Heart left ventricle (tissue), 16 donors: ENCODE results near the gene TBX1. TPM values are rescaled to one million over a fixed set of nuclear protein-coding genes. Genes with fewer than 3 reads are reported as not detected.

Source experiments
- ATAC-seq, 4 donors: fragments of 200-7000 bp; cut with Tn5 transposase; one replicate each; pipeline ENCODE4 v1.9.1; 2020 to 2022; ENCODE audit warnings: moderate library complexity in 4 of 4, mild to moderate bottlenecking in 3 of 4, moderate number of reproducible peaks in 1 of 4
- DNase-seq, 5 donors: peaks; one replicate each; pipeline ENCODE4 v3.0.0-alpha.2; 2020
- H3K27ac ChIP-seq, 12 donors: fragments of 200-600 bp; sonication (generic) in 4 of 12; one replicate each; pipeline versions ENCODE4 v1.5.0 to v1.8.0; 2016 to 2022; ENCODE audit warnings: mild to moderate bottlenecking in 2 of 12
- H3K27me3 ChIP-seq, 9 donors: fragments of 200-600 bp; sonication (generic) in 2 of 9; one replicate each; pipeline versions ENCODE4 v1.5.1 to v1.8.0; 2016 to 2022; ENCODE audit warnings: mild to moderate bottlenecking in 3 of 9
- H3K36me3 ChIP-seq, 9 donors: fragments of 200-600 bp; sonication (generic) in 2 of 9; one replicate each; pipeline versions ENCODE4 v1.5.0 to v1.8.0; 2018 to 2022; ENCODE audit warnings: mild to moderate bottlenecking in 2 of 9
- H3K4me1 ChIP-seq, 12 donors: fragments of 200-600 bp; sonication (generic) in 4 of 12; one replicate each; pipeline versions ENCODE4 v1.5.0 to v1.8.0; 2016 to 2022; ENCODE audit warnings: mild to moderate bottlenecking in 3 of 12
- H3K4me3 ChIP-seq, 12 donors: fragments of 200-600 bp; sonication (generic) in 4 of 12; one replicate each; pipeline versions ENCODE4 v1.5.0 to v1.8.0; 2017 to 2022; ENCODE audit warnings: mild to moderate bottlenecking in 9 of 12, moderate library complexity in 4 of 12
- H3K9me3 ChIP-seq, 12 donors: fragments of 200-600 bp; sonication (generic) in 4 of 12; one replicate each; pipeline versions ENCODE4 v1.5.0 to v1.8.0; 2016 to 2022; ENCODE audit warnings: mild to moderate bottlenecking in 1 of 12
- CTCF ChIP-seq, 12 donors: fragments of 200-600 bp; sonication (generic) in 4 of 12; IDR thresholded peaks; one replicate each; pipeline versions ENCODE4 v1.5.0 to v1.8.0; 2018 to 2022; ENCODE audit warnings: antibody characterized with exemption in 12 of 12, mild to moderate bottlenecking in 5 of 12
- POLR2A ChIP-seq, 2 donors: fragments of 450-650 bp; IDR thresholded peaks; one replicate each; pipeline ENCODE4 v1.6.1; 2017; ENCODE audit warnings: antibody characterized with exemption in 2 of 2, mild to moderate bottlenecking in 2 of 2, moderate library complexity in 2 of 2
- WGBS, 4 donors: extraction: QIAGEN DNeasy Blood & Tissue Kit in 2 of 4; methylation state at CpG; one replicate each; pipeline versions ENCODE4 v1.1.5 to v1.1.7; 2013 to 2018; 5-methylcytosine and 5-hydroxymethylcytosine counted together
- intact Hi-C, 10 donors: fragments of 100-400 bp; cut with DNase I; formaldehyde crosslinking; loops; one replicate each; pipeline versions ENCODE4 v1.11.1 to v1.14.2; 2022
- polyA plus RNA-seq, 2 donors: library from polyadenylated mRNA; stranded (reverse); fragments of 200-250 nt; gene quantifications; one replicate each; pipeline ENCODE4 v1.2.3, GENCODE V29; 2013
- total RNA-seq, 9 donors: library from RNA; depleted of rRNA in 2 of 9; stranded (reverse); fragments of >200 nt in 2 of 9; fragmentation: NEBNext Ultra II Directional in 3 of 9; extraction: Animal tissue kit (Norgen Biotek cat#: 25700) in 3 of 9; gene quantifications; one replicate each; pipeline versions ENCODE4 v1.1.0 to v1.2.4, GENCODE V29; 2016 to 2023
- donor health status: ischemic (EF 13 %, LVEDD 7.1; RV severe dilation, severe dysfunction).
- donor health status: healthy with polysubstance abuse.
- donor health status: DM: no; HTN: yes; CAD: no.
- donor health status: DM: no; HTN: no; CAD: no.
- donor health status: ischemic (EF 25% LVEDD 6.9; RV normal size, moderate dysfunction).
- donor health status: ischemic (EF 25% LVEDD 5.7; RV mildly dilated, moderate dysfunction).
- donor health status: healthy.
- donor health status: DM: yes; HTN: yes; CAD: no.
- donor health status: ischemic (EF 35%, LVEDD 5.7; RV mildly dilated, moderate dysfunction).
- donor health status: nonischemic (EF 11% LVEDD 7.7; RV severe dilation, severe dysfunction).
- donor health status: DM: yes; HTN: yes; CAD: no.
- donor health status: PGD.
- donor health status: ischemic (EF 29% LVEDD 5.4; RV normal size, mild dysfunction).
- donor health status: nonischemic (EF 23%, LVEDD 6.1; RV moderate dilation, normal function).

The TBX1 gene
- total and polyA plus RNA-seq, 11 donors, result 0.11 to 3.1 (median 0.97) TPM; not detected in 1

- intact Hi-C loops, result loop anchor here in 1 of 10 donors (5.0 kb wide), 1 partner anchor 43 kb away; the partner anchor contains the start of genes GNB1L and RTL10
- ATAC-seq, result peak; percentile 49 to 80 (median 68)
- WGBS, 4 donors, result 65 to 80% (median 71%) methylated on average over 11 of the region's 11 CpGs
- TF ChIP-seq POLR2A (IDR thresholded peaks at IDR 0.05) (no peak), CTCF (IDR thresholded peaks at IDR 0.05) (no peak)
- Histone ChIP-seq H3K27ac (no peak overlapping the region), H3K9me3 (no peaks in the 10 kb centered on the region), H3K36me3 (no peaks in the 10 kb centered on the region), H3K4me1 (peaks cover 0 to 6% (median 0%) of the 10 kb centered on the region in 12 donors), H3K27me3 (no peaks in the 10 kb centered on the region), H3K4me3 (no peak overlapping the region)
- peak in 4 of 5 donors; percentile 46 to 68 (median 58) for DNase-seq
These were observed 48.4 kb downstream of the TBX1 start for GRCh38 chr22:19808873-19809478.

GRCh38 chr22:19809741-19810140, 49.2 kb downstream of the TBX1 start:
- Histone ChIP-seq H3K4me3 (no peak overlapping the region), H3K27me3 (no peaks in the 10 kb centered on the region), H3K27ac (no peak overlapping the region), H3K36me3 (no peaks in the 10 kb centered on the region), H3K9me3 (no peaks in the 10 kb centered on the region), H3K4me1 (peaks cover 0 to 6% (median 0%) of the 10 kb centered on the region in 12 donors)
- no peak for TF ChIP-seq CTCF (IDR thresholded peaks at IDR 0.05)
- no peak for TF ChIP-seq POLR2A (IDR thresholded peaks at IDR 0.05)
- no peak for DNase-seq
- 89 to 100% (median 96%) methylated on average over 3 of the region's 3 CpGs for WGBS, 4 donors
- intact Hi-C loops, result loop anchor here in 1 of 10 donors (5.0 kb wide), 1 partner anchor 43 kb away; the partner anchor contains the start of genes GNB1L and RTL10
- ATAC-seq, result no peak

- DNase-seq (peak in 2 of 5 donors; percentile 11 to 55), ATAC-seq (no peak)
- no peak overlapping the region for H3K27ac ChIP-seq
- H3K27me3 ChIP-seq, result no peaks in the 10 kb centered on the region
- WGBS, 4 donors, result 88 to 91% (median 90%) methylated on average over 22 to 23 of the region's 23 CpGs
- no peak overlapping the region for H3K4me3 ChIP-seq
- peaks cover 0 to 6% (median 0%) of the 10 kb centered on the region in 12 donors for H3K4me1 ChIP-seq
- no peaks in the 10 kb centered on the region for H3K36me3 ChIP-seq
- H3K9me3 ChIP-seq, result no peaks in the 10 kb centered on the region
- TF ChIP-seq POLR2A (IDR thresholded peaks at IDR 0.05) (no peak), CTCF (IDR thresholded peaks at IDR 0.05) (no peak)
- intact Hi-C loops, result no loop called here
These were observed 50.0 kb downstream of the TBX1 start for GRCh38 chr22:19810381-19811201.

- no peak for DNase-seq
- H3K4me1 ChIP-seq, result peaks cover 0 to 6% (median 0%) of the 10 kb centered on the region in 12 donors
- no peak overlapping the region for H3K27ac ChIP-seq
- no peaks in the 10 kb centered on the region for H3K36me3 ChIP-seq
- 88 to 93% (median 93%) methylated on average over 12 of the region's 12 CpGs for WGBS, 4 donors
- intact Hi-C loops, result no loop called here
- ATAC-seq, result no peak
- H3K4me3 ChIP-seq, result no peak overlapping the region
- H3K27me3 ChIP-seq, result no peaks in the 10 kb centered on the region
- H3K9me3 ChIP-seq, result no peaks in the 10 kb centered on the region
- TF ChIP-seq POLR2A (IDR thresholded peaks at IDR 0.05), result no peak
- TF ChIP-seq CTCF (IDR thresholded peaks at IDR 0.05), result no peak
These were observed 50.6 kb downstream of the TBX1 start for GRCh38 chr22:19811211-19811621.
